Measurements from ENCODE around the gene CIT.

The CIT gene

GRCh38 chr12:119692997-119693396 is 184.1 kb downstream of the CIT start:
- Mint-ChIP-seq H3K36me3 (peaks cover 7% of the 10 kb centered on the region), H3K9me3 (no peaks in the 10 kb centered on the region), H3K4me3 (no peak overlapping the region), H3K27ac (no peak overlapping the region), H3K4me1 (no peaks in the 10 kb centered on the region)
- DNase-seq (ENCODE audit: low spot score in 2 of 2) (no peak), ATAC-seq (no peak)

- Mint-ChIP-seq H3K9me3 (no peaks in the 10 kb centered on the region), H3K4me1 (no peaks in the 10 kb centered on the region), H3K4me3 (no peak overlapping the region), H3K27ac (no peak overlapping the region), H3K36me3 (peaks cover 7% of the 10 kb centered on the region)
- ATAC-seq (no peak), DNase-seq (ENCODE audit: low spot score in 2 of 2) (no peak)
Observed at GRCh38 chr12:119692410-119692809, 184.7 kb downstream of the CIT start.

GRCh38 chr12:119691202-119691810 is 185.8 kb downstream of the CIT start:
- Mint-ChIP-seq H3K9me3 (no peaks in the 10 kb centered on the region), H3K4me3 (no peak overlapping the region), H3K36me3 (no peaks in the 10 kb centered on the region), H3K4me1 (no peaks in the 10 kb centered on the region), H3K27ac (no peak overlapping the region)
- ATAC-seq (no peak), DNase-seq (ENCODE audit: low spot score in 2 of 2) (no peak)

GRCh38 chr12:119689935-119690500 is 187.1 kb downstream of the CIT start:
- H3K9me3 Mint-ChIP-seq = no peaks in the 10 kb centered on the region
- DNase-seq (ENCODE audit: low spot score in 2 of 2) = no peak
- no peak overlapping the region for H3K4me3 Mint-ChIP-seq
- no peaks in the 10 kb centered on the region for H3K4me1 Mint-ChIP-seq
- H3K36me3 Mint-ChIP-seq = no peaks in the 10 kb centered on the region
- H3K27ac Mint-ChIP-seq = no peak overlapping the region
- no peak for ATAC-seq

GRCh38 chr12:119687879-119688278 is 189.2 kb downstream of the CIT start:
- DNase-seq (ENCODE audit: low spot score in 2 of 2) (no peak), ATAC-seq (no peak)
- H3K9me3 Mint-ChIP-seq = no peaks in the 10 kb centered on the region
- no peak overlapping the region for H3K27ac Mint-ChIP-seq
- H3K36me3 Mint-ChIP-seq = no peaks in the 10 kb centered on the region
- no peaks in the 10 kb centered on the region for H3K4me1 Mint-ChIP-seq
- H3K4me3 Mint-ChIP-seq = no peak overlapping the region

GRCh38 chr12:119687406-119687805 is 189.7 kb downstream of the CIT start:
- ATAC-seq = no peak
- no peak overlapping the region for H3K4me3 Mint-ChIP-seq
- no peak for DNase-seq (ENCODE audit: low spot score in 2 of 2)
- no peak overlapping the region for H3K27ac Mint-ChIP-seq
- H3K9me3 Mint-ChIP-seq = no peaks in the 10 kb centered on the region
- peaks cover under 1% of the 10 kb centered on the region for H3K36me3 Mint-ChIP-seq
- no peaks in the 10 kb centered on the region for H3K4me1 Mint-ChIP-seq

GRCh38 chr12:119686776-119687175 is 190.3 kb downstream of the CIT start:
- peaks cover 6% of the 10 kb centered on the region for H3K4me1 Mint-ChIP-seq
- peak overlapping the region; percentile 55 for H3K27ac Mint-ChIP-seq
- H3K36me3 Mint-ChIP-seq = peaks cover 7% of the 10 kb centered on the region
- DNase-seq (ENCODE audit: low spot score in 2 of 2) (no peak), ATAC-seq (no peak)
- no peak overlapping the region for H3K4me3 Mint-ChIP-seq
- no peaks in the 10 kb centered on the region for H3K9me3 Mint-ChIP-seq

GRCh38 chr12:119686355-119686754 is 190.8 kb downstream of the CIT start:
- H3K36me3 Mint-ChIP-seq = peaks cover 11% of the 10 kb centered on the region
- peak overlapping the region; percentile 55 for H3K27ac Mint-ChIP-seq
- H3K9me3 Mint-ChIP-seq = no peaks in the 10 kb centered on the region
- ATAC-seq (no peak), DNase-seq (ENCODE audit: low spot score in 2 of 2) (no peak)
- H3K4me3 Mint-ChIP-seq = no peak overlapping the region
- H3K4me1 Mint-ChIP-seq = peaks cover 9% of the 10 kb centered on the region

GRCh38 chr12:119685375-119685774 is 191.7 kb downstream of the CIT start:
- peaks cover 21% of the 10 kb centered on the region for H3K36me3 Mint-ChIP-seq
- ATAC-seq (no peak), DNase-seq (ENCODE audit: low spot score in 2 of 2) (no peak)
- peaks cover 9% of the 10 kb centered on the region for H3K4me1 Mint-ChIP-seq
- H3K4me3 Mint-ChIP-seq = no peak overlapping the region
- H3K27ac Mint-ChIP-seq = no peak overlapping the region
- no peaks in the 10 kb centered on the region for H3K9me3 Mint-ChIP-seq

- ATAC-seq = no peak
- Mint-ChIP-seq H3K9me3 (no peaks in the 10 kb centered on the region), H3K4me1 (peaks cover 9% of the 10 kb centered on the region), H3K27ac (no peak overlapping the region), H3K4me3 (no peak overlapping the region), H3K36me3 (peaks cover 26% of the 10 kb centered on the region)
- DNase-seq (ENCODE audit: low spot score in 2 of 2) = no peak
Observed at GRCh38 chr12:119684711-119685369, 192.3 kb downstream of the CIT start.

GRCh38 chr12:119683816-119684215 is 193.3 kb downstream of the CIT start:
- Mint-ChIP-seq H3K4me3 (no peak overlapping the region), H3K36me3 (peaks cover 36% of the 10 kb centered on the region), H3K27ac (peak overlapping the region; percentile 86), H3K4me1 (peaks cover 9% of the 10 kb centered on the region), H3K9me3 (no peaks in the 10 kb centered on the region)
- no peak for DNase-seq (ENCODE audit: low spot score in 2 of 2)
- ATAC-seq = no peak

GRCh38 chr12:119683413-119683812 is 193.7 kb downstream of the CIT start:
- H3K36me3 Mint-ChIP-seq = peaks cover 40% of the 10 kb centered on the region
- ATAC-seq (peak; percentile 22), DNase-seq (ENCODE audit: low spot score in 2 of 2) (no peak)
- H3K4me1 Mint-ChIP-seq = peaks cover 9% of the 10 kb centered on the region
- H3K4me3 Mint-ChIP-seq = no peak overlapping the region
- no peaks in the 10 kb centered on the region for H3K9me3 Mint-ChIP-seq
- peak overlapping the region; percentile 86 for H3K27ac Mint-ChIP-seq

GRCh38 chr12:119682639-119683252 is 194.4 kb downstream of the CIT start:
- peak overlapping the region; percentile 86 for H3K27ac Mint-ChIP-seq
- no peak for ATAC-seq
- H3K4me3 Mint-ChIP-seq = no peak overlapping the region
- DNase-seq (ENCODE audit: low spot score in 2 of 2) = no peak
- peaks cover 9% of the 10 kb centered on the region for H3K4me1 Mint-ChIP-seq
- no peaks in the 10 kb centered on the region for H3K9me3 Mint-ChIP-seq
- peaks cover 47% of the 10 kb centered on the region for H3K36me3 Mint-ChIP-seq

- Mint-ChIP-seq H3K36me3 (peaks cover 55% of the 10 kb centered on the region), H3K27ac (peak overlapping the region; percentile 86), H3K4me3 (no peak overlapping the region), H3K9me3 (no peaks in the 10 kb centered on the region), H3K4me1 (peaks cover 9% of the 10 kb centered on the region)
- DNase-seq (ENCODE audit: low spot score in 2 of 2) (no peak), ATAC-seq (peak; percentile 71)
Observed at GRCh38 chr12:119681728-119682638, 195.1 kb downstream of the CIT start.

GRCh38 chr12:119681111-119681510 is 196.0 kb downstream of the CIT start:
- Mint-ChIP-seq H3K9me3 (no peaks in the 10 kb centered on the region), H3K4me1 (peaks cover 9% of the 10 kb centered on the region), H3K36me3 (peaks cover 63% of the 10 kb centered on the region), H3K4me3 (no peak overlapping the region), H3K27ac (peak overlapping the region; percentile 86)
- DNase-seq (ENCODE audit: low spot score in 2 of 2) (no peak), ATAC-seq (no peak)
